ENCODE measurements around the gene HTR3E. TPM values are rescaled to one million over a fixed set of nuclear protein-coding genes. Genes with fewer than 3 reads are reported as not detected.

Gene HTR3E
- total RNA-seq, 4 donors from 2014 or later: not detected

DNA sequence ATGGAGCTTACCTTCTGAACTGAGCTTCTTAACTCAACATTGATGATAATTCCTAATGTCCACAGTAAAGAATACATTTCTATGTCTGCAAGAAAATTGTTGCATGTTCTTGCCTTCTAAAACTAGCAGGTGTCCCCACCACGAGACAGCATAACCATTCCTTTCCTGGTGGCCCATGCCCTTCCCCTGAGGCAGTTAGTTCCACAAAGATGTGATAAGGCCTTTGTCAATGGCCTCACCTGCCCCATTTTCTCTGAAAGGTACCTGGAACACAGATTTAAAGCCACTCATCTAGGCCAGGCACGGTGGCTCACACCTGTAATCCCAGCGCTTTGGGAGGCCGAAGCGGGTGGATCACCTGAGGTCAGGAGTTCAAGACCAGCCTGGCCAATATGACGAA, 21.0 kb upstream of the HTR3E start:
- TF ChIP-seq, protein P1, sequence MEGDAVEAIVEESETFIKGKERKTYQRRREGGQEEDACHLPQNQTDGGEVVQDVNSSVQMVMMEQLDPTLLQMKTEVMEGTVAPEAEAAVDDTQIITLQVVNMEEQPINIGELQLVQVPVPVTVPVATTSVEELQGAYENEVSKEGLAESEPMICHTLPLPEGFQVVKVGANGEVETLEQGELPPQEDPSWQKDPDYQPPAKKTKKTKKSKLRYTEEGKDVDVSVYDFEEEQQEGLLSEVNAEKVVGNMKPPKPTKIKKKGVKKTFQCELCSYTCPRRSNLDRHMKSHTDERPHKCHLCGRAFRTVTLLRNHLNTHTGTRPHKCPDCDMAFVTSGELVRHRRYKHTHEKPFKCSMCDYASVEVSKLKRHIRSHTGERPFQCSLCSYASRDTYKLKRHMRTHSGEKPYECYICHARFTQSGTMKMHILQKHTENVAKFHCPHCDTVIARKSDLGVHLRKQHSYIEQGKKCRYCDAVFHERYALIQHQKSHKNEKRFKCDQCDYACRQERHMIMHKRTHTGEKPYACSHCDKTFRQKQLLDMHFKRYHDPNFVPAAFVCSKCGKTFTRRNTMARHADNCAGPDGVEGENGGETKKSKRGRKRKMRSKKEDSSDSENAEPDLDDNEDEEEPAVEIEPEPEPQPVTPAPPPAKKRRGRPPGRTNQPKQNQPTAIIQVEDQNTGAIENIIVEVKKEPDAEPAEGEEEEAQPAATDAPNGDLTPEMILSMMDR (IDR thresholded peaks at IDR 0.05): no peak
- TF ChIP-seq EP300 (IDR thresholded peaks at IDR 0.05) (no peak), POLR2A (IDR thresholded peaks at IDR 0.05) (no peak)
- WGBS, 2 donors: 87% methylated on average over 6 of the region's 6 CpGs
- no peak overlapping the region for H3K27ac ChIP-seq
- H3K4me3 ChIP-seq: no peak overlapping the region
- H3K9me3 ChIP-seq: no peaks in the 10 kb centered on the region
- H3K36me3 ChIP-seq: no peaks in the 10 kb centered on the region
- H3K4me1 ChIP-seq: no peaks in the 10 kb centered on the region
- H3K27me3 ChIP-seq: no peaks in the 10 kb centered on the region
- no peak for DNase-seq (ENCODE audit: low spot score in 2 of 2)

DNA sequence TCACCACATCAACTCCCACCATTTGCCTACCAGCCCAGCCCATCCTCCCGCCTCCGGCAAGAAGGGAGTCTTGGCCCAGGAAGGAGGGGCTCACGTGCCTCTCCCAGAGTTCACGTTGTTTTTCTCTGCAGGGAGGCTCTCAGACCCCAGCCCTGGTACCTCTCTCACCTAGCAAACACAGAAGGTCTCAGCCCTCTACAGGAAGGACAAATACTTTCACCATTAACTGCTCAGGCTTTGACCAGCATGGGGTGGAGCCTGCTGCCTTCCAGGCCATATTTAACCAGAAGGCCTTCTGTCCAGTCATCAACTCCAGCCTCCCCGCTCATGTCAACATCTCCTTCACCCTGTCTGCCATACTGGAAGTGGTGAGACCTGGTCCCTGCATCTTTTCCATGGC, 19.0 kb upstream of the HTR3E start:
- H3K27me3 ChIP-seq: no peaks in the 10 kb centered on the region
- H3K9me3 ChIP-seq: no peaks in the 10 kb centered on the region
- H3K36me3 ChIP-seq: no peaks in the 10 kb centered on the region
- no peak overlapping the region for H3K4me3 ChIP-seq
- no peaks in the 10 kb centered on the region for H3K4me1 ChIP-seq
- 69 to 72% methylated on average over 5 of the region's 5 CpGs for WGBS, 2 donors
- no peak overlapping the region for H3K27ac ChIP-seq
- TF ChIP-seq EP300 (IDR thresholded peaks at IDR 0.05) (no peak), POLR2A (IDR thresholded peaks at IDR 0.05) (no peak)
- TF ChIP-seq, protein P1 (IDR thresholded peaks at IDR 0.05): no peak
- no peak for DNase-seq (ENCODE audit: low spot score in 2 of 2)

DNA sequence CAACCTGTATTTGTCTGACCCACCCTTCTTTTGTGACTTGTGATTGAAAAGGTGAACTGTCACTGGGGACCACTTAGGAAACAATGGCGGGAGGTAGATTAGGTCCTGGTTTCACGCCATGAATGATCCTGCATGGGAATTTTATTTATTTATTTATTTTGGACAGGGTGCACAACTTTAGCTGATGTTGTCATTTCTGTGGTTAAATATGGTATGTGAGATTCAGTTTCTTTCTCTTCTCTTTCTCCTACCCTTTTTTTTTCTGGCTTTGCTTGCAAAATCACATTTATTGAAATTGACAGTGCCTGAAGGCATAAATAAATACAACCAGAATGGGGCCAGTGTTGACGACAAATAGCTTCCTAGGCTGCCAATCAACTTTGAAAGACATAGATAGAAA, 18.0 kb upstream of the HTR3E start:
- Histone ChIP-seq H3K27ac (no peak overlapping the region), H3K9me3 (no peaks in the 10 kb centered on the region), H3K4me1 (no peaks in the 10 kb centered on the region), H3K27me3 (no peaks in the 10 kb centered on the region), H3K36me3 (no peaks in the 10 kb centered on the region), H3K4me3 (no peak overlapping the region)
- 53 to 63% methylated on average over 3 of the region's 3 CpGs for WGBS, 2 donors
- TF ChIP-seq, protein P1 (IDR thresholded peaks at IDR 0.05): no peak
- TF ChIP-seq POLR2A (IDR thresholded peaks at IDR 0.05): no peak
- no peak for TF ChIP-seq EP300 (IDR thresholded peaks at IDR 0.05)
- no peak for DNase-seq (ENCODE audit: low spot score in 2 of 2)

DNA sequence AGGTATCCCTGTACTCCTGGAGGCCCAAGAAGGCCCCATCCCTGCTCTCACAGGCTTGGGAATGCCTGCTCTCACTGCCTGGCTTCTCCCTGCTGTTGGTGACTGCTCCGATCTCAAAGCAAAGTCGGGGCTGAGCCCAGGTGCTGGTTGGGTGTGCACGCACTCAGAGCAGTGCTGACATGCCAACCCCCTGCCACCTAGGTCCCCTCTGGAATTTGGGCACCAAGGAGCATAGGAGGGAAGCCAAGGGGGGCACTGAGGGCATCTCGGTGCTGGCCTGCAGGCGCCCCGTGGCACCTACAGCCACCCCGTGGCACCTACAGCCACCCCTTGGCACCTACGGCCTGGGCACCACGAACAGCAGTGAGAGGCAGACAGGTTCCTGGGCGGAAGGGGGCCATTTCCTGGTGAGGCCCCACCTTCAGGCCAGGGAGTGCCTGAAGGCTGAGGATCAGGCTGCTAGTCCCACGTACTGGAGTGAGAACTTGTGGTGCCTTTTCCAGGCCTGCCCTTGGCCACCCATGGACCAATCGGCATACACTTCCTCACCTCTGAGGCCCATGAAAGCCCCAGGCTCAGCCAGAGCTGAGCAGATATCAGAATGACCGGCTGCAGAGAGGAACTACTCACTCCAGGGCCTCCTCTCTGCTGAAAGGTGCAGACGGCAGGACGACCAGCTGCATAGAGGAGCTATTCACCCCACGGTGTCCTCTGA, 15.6 kb upstream of the HTR3E start:
- no peak for DNase-seq (ENCODE audit: low spot score in 2 of 2)
- H3K36me3 ChIP-seq: no peaks in the 10 kb centered on the region
- H3K27me3 ChIP-seq: no peaks in the 10 kb centered on the region
- no peaks in the 10 kb centered on the region for H3K9me3 ChIP-seq
- TF ChIP-seq EP300 (IDR thresholded peaks at IDR 0.05) (no peak), POLR2A (IDR thresholded peaks at IDR 0.05) (no peak)
- TF ChIP-seq, protein P1 (IDR thresholded peaks at IDR 0.05): no peak
- no peak overlapping the region for H3K27ac ChIP-seq
- no peak overlapping the region for H3K4me3 ChIP-seq
- H3K4me1 ChIP-seq: no peaks in the 10 kb centered on the region
- WGBS, 2 donors: 72 to 83% methylated on average over 9 of the region's 16 CpGs

DNA sequence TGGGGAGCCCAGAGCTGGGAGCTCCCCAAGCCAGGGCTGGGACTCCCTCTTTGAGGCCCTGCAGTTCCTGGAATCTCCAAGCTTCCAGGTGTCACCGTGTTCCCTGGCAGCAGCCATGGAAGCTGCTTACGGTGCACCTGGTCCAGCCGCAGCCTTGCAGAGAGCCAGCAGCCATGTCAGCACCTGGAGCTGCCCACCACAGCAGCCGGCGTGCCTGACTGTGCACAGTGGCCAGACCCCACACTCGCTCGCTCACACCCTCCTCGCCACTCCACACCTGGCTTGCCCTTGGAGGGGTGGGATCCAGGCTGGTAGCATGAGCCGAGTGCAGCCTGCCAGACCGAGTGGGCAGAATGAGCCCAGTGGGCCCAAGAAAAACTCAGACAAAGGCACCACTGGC, 14.8 kb upstream of the HTR3E start:
- 91 to 92% methylated on average over 9 to 10 of the region's 10 CpGs for WGBS, 2 donors
- H3K27ac ChIP-seq: no peak overlapping the region

More for the DNA sequence above, 14.8 kb upstream of the HTR3E start:
- no peak for DNase-seq (ENCODE audit: low spot score in 2 of 2)
- TF ChIP-seq POLR2A (IDR thresholded peaks at IDR 0.05) (no peak), EP300 (IDR thresholded peaks at IDR 0.05) (no peak)
- TF ChIP-seq, protein P1 (IDR thresholded peaks at IDR 0.05): no peak
- no peaks in the 10 kb centered on the region for H3K4me1 ChIP-seq
- H3K27me3 ChIP-seq: no peaks in the 10 kb centered on the region
- no peak overlapping the region for H3K4me3 ChIP-seq
- no peaks in the 10 kb centered on the region for H3K9me3 ChIP-seq
- no peaks in the 10 kb centered on the region for H3K36me3 ChIP-seq

Measured in tibial nerve (tissue), 4 donors.